GM18511 (cell line): ENCODE results near the gene GBP5.

Experiments
- ATAC-seq: cut with Tn5 transposase; IDR thresholded peaks from one replicate; pipeline ENCODE4 v1.9.1; 2021; ENCODE audit warnings: mild to moderate bottlenecking, moderate library complexity; ENCODE audit not compliant: unreplicated experiment

GBP5 gene, protein sequence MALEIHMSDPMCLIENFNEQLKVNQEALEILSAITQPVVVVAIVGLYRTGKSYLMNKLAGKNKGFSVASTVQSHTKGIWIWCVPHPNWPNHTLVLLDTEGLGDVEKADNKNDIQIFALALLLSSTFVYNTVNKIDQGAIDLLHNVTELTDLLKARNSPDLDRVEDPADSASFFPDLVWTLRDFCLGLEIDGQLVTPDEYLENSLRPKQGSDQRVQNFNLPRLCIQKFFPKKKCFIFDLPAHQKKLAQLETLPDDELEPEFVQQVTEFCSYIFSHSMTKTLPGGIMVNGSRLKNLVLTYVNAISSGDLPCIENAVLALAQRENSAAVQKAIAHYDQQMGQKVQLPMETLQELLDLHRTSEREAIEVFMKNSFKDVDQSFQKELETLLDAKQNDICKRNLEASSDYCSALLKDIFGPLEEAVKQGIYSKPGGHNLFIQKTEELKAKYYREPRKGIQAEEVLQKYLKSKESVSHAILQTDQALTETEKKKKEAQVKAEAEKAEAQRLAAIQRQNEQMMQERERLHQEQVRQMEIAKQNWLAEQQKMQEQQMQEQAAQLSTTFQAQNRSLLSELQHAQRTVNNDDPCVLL

DNA sequence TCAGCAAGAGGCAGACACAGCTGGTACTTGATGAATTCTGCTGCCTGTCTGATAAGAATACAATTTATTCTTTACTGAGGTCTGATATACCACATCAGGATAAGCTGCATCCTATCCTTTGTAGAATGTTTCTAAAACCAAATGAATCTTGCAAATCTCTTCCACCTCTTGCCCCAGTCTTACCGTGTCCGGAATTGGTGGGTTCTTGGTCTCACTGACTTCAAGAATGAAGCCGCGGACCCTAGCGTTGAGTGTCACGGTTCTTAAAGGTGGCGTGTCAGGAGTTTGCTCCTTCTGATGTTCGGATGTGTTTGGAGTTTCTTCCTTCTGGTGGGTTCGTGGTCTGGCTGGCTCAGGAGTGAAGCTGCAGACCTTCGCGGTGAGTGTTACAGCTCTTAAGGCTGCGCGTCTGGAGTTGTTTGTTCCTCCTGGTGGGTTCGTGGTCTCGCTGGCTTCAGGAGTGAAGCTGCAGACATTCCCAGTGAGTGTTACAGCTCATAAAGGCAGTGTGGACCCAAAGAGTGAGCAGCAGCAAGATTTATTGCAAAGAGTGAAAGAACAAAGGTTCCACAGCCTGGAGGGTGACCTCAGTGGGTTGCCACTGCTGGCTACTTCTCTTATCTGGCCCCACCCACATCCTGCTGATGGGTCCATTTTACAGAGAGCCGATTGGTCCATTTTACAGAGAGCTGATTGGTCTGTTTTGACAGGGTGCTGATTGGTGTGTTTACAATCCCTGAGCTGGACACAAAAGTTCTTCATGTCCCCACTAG, at the start of gene GBP5:
GBP5 (minus strand) TSS at position 592 of the 773 bp plus-strand sequence. CDS start 3,305 bp downstream, outside the sequence.
- peak; percentile 89 for ATAC-seq

DNA sequence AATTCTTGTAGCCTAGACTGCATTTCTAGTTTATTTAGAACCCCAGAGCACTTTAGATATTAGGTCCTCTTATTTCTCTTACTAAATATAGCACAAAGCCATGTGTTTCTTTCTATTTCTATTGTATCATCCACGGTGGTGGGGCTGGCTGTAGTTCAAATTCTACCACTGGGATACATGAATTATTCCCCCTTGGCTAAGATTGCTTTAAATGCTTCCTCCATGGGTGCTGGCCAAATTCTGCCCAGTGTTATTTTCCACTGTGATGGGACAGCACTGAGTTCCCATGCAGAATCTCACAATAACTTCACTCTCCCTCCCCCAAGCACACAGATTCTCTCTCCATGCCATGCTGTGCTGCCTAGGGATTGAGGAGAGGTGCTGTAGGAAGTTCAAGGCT, 49.7 kb upstream of the GBP5 start:
- ATAC-seq, result no peak

DNA sequence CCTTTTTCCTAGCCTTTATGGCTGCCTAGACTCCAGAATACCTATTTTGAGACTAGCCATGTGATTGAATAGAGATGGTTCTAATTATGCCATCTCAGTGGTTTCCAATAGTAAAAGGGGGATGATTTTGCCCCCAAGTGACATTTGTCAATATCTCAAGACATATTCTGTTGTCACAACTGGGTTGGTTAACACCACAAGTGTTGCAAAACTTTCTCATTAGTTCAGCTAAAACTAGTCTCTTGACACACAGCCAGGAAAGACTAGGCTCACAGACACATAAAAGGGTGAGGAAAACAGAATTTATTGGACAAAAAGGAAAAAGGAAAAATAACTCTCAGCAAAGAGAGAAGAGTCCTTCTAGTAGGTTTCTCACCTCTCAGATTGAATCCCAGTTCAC, 39.9 kb upstream of the GBP5 start:
- no peak for ATAC-seq

DNA sequence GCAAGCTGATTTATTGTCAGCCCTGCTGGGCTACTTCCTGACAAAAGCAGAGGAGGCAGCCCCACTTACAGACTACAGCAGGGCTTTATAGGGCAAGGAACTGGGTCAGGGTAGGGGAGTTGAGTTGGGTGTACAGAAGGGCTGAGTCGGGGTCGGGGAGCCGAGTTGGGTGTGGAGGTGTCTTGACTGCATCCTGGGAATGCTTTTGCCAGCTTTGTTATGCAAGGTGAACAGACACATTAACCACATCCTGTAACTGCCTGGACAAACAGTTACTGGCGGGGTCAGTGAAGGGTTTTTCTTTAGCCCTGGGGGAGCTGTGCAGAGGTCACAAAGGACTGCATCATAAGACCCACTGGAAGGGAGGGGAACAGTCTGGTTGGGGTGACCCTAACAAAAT, 39.1 kb upstream of the GBP5 start:
- no peak for ATAC-seq

DNA sequence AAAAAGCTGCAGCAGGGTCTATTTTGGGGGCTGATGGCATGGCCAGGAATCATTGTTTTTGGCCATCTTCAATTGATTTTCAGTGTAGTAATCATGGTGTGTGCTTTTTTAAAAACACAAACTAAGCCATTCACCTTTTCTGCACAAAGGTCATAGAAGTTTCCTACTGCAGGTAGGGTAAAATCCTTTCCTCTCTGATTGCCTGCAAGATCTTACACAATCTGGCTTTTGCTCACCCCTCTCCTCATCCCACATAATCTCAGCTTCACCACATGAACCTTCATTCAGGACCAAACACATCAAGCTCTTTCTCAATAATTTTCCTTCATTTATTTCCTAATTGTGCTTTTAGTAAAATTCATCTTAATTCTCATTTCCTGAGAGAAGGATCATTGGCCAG, 38.3 kb upstream of the GBP5 start:
- peak; percentile 21 for ATAC-seq

DNA sequence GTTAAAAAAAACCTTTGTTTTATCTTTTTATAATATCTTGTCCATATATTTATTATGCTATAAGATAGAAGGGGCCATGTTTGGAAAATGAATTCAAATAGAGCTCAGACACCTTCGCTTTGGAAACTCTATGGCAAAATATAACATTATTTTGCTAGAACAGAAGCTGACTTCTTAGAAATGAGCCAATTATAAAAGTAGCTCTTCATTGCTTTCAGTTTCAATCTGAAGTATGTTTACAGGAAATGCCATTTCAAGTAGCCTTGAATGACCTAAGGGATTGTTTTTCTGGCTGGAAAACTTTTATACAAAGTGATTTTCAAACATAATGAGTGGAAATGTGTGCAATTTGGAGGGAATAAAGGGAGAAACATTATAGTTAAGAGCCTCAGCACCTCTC, 37.8 kb upstream of the GBP5 start:
- peak; percentile 93 for ATAC-seq

DNA sequence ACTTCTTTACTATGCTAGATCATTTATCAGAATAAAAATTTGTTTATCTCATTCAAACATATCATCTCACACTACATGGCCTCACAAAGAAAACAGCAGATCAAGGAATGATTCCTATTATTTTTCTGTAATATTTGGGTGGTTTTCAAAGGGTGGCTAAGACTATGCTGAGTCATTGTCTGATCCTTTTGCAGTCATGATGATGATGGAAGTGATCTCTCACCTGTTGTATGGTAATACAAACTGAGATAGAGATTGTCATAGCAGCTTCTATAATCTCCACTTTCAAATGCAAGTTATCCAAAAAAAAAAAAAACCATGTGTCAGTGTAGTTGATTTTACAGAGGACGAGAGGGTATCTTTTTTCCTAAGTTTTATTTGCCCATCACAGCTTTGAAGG, 37.2 kb upstream of the GBP5 start:
- no peak for ATAC-seq

DNA sequence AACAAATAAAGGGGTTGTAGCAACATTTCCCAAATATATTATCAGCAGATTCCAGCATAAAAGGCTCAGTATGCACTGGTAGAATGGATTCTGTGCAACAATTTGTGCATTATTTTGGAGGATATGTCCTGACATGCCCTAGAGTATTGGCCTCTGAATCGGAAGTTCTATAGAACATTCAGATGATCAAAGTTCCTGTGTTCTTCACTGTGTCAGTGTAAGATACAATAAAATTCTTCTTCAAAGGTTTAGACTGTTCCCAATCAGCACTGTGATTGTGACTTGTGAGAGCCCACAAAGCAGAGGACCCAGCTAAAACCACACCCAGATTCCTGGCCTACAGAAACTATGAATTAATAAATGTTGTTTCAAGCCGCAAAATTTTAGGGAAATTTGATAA, 33.6 kb upstream of the GBP5 start:
- ATAC-seq, result no peak

DNA sequence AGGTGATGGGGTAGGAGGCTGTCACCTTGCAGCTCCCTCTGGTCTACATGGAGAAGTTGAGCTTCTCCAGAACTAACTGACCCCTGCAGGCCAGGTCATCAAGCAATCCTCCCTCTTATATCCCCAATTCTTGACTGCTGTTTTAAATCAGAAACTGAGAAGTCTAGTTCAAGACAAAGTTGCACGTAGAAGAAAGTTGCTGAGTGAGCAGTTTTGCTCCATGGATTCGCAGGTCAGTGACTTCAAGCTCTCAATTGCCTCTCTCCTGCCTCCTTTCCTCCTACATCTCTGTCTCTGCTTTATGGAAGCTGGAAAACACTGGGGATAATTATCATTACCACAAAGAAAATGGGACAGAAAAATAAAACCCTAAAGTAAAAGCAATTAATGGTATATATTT, 32.8 kb upstream of the GBP5 start:
- ATAC-seq, result no peak

DNA sequence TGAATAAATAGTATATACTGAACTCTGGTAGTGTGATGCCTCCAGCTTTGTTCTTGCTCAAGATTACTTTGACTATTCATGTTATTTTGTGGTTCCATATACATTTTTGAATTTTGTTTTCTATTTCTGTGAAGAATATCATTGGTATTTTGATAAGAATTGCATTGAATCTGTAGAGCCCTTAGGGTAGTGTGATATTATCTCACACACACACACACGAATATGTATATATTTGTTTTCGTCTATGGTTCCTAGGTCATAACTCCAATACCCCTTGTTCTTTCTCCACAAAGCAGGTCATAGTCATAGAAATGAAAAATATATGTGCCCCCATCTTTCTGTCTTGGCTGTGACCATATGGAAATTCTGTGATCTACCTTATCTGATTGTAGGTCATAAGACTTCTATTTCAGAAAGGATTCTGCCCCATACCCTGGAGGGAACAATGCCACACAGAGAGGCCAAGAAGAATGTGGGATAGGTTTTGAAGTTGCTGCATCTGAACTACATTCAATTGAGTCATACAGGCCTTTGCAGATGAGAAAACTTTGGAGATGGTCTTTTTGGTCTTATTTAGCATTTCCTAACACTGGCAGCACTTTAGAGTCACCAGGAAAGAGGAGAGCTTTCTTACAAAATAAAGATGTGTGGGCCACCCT, 32.0 kb upstream of the GBP5 start:
- ATAC-seq, result no peak

DNA sequence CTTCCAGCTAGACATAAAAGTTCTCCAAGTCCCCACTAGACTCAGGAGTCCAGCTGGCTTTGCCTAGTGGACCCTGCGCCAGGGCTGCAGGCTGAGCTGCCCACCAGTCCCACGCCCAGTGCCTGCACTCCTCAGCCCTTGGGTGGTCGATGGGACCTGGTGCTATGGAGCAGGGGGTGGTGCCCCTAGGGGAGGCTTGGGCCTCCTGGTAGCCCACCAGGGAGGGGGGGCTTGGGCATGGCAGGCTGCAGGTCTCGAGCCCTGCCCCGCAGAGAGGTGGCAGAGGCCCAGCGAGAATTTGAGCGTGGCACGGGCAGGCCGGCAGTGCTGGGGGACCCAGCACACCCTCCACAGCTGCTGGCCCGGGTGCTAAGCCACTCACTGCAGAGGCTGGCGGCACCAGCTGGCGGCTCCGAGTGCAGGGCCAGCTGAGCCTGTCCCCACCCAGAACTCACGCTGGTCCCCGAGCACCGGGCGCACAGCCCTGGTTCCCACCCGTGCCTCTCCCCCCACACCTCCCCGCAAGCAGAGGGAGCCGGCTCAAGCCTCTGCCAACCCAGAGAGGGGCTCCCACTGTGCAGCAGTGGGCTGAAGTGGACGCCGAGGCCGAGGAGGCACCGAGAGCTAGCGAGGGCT, 30.2 kb upstream of the GBP5 start:
- ATAC-seq, result no peak

DNA sequence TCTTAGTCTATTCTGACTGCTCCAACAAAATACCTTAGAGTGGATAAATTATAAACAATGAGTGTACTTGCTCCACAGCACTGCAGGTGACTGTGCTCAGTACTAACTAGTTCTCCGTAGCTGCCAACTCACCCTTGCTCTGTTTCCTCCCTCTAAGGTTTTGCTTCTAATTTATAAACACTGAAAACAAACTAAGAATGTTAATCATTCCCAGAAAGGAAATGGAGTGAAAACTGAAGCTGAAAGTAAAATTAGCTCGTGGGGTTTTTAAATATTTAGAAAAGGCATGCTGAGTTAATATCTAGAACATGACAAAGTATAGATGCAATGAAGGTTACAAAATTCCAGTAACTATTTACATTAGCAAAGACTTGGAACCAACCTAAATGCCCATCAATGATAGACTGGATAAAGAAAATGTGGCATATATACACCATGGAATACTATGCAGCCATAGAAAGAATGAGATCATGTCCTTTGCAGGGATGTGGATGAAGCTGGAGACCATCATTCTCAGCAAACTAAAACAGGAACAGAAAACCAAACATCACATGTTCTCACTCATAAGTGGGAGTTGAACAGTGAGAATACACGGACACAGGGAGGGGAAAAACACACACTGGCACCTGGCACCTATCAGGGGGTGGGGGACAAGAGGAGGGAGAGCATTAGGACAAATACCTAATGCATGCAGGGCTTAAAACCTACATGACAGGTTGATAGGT, 27.2 kb upstream of the GBP5 start:
- ATAC-seq, result peak; percentile 95

DNA sequence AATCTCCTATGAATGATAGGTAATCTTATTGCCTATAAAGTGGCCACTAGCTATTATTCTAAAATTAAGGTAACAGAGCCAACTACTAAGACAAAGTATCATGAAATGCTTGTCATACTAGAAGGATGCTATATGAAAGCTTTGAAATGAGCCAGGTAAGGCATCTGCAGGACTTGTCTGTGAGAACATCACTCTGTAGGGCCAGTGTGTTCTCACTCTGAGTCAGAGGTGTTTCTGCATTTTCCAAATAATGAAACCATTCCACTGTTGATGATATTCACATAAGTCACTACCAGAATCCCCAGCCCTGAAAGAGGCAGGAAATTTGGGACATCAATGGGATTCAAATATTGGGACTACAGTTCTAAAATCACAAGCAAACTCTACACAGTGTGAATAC, 25.8 kb upstream of the GBP5 start:
- peak; percentile 44 for ATAC-seq

DNA sequence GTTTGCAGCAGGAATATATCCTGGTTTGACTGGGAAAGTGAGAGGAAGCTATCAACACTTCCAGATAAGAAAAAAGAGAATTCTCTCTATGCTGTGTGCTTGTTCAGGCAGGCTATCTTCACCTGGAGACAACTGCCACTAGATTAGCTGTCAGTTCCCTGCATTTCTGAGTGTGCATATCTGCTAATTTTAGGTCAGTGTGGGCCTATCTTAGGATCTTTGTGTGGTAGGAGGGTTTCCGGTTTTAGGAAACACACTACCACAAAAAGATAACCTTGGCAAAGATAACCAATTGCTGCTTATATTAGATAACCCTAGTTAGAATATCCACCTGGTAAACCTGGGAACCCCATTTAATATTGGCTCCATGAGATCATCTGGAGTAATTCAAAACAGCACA, 22.5 kb upstream of the GBP5 start:
- ATAC-seq, result no peak

DNA sequence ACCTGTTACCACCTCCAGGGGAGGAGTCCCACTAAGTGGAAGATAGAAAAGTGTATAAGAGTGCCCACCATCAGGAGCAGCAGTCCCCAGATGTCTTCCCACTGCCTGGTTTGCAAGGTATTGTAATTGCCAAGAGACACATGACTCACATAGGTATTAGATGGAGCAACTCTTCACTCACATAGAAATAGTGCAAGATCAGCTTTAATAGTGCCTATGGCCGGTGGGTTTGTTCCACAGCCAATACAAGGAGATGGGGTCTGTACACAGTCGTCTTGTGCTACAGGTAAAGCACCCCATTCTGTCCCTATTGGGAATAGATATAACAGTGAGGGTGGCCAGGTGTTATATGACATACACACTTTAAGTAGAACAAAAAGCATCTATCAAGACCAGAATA, 18.6 kb upstream of the GBP5 start:
- no peak for ATAC-seq

DNA sequence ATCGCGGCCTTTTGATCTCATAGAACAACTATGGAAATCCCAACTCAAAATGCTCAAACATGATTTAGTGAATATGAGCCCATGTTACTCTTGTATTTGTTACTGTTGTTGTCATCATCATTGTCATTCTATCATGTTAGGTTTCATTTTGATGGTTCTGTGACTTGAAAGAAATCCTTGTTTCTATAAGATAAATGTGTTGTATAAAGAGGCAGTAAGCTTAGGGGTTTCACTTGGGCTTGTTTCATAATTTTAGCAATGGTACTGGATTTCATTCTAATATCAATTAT, 15.3 kb upstream of the GBP5 start:
- no peak for ATAC-seq

DNA sequence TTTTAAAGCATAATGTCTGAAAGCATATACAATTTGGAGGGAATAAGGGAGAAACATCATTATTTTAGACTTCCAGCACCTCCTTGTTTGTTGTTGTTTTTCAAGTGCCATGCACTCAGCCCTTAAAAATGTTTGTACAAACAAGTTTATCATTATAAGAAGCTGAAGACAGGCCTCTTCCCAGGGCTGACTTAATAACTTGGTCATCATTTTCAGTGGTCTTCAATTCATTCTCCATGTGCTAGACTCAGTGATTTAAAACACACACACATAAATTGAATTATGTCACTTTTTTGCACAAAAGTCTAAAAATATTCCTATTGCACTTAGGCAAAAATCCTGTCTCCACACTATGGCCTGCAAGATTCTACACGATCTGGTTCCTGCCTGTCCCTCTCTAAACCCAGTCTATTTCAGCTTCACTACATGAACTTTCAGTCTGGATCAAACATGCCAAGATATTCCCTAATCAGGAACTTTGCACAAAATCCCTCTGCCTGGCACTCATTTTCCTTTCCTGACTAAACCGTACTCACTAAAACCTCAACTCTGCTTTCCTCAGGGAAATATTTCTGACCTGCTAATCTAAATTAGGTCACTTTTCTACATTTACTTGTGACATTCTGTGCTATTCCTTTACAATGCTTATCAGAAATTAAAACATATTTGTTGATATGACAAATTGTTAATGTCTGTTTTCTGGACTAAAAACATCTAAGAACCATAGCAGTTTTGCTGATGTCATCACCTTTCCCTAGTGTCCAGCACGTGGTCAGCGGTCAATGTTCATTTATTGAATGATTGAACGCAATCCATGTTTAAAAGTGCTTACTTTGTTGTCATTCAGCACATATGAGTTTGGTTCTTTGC, 14.8 kb upstream of the GBP5 start:
- peak; percentile 41 for ATAC-seq

DNA sequence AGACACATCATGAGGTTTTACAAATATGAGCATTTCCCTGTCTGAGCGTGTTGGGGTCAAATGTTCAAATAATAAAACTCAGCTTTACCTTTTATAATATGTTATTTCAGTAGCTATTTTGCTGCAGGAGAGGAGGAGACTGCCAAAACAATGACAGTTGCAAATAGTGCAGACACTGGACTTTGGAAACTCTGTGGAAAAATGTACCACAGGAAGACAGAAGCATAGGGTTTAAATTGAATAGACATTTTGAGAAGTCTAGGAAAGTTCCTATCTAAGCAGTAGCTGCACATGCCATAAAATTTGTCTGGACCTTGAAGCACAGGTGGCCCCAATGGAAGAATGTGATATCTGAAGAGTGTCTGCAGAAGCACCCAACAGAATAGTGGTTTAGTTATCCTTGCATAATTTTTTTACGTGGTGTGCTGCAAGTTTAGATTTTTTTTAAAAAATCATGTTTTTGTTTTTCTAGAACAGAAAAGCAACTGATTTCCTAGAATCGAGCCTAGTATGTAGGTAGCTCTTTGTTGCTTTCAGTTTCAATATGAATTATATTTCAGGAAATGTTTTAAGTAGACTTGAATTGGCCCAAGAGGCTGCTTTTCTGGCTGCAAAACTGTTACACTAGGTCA, 14.0 kb upstream of the GBP5 start:
- peak; percentile 98 for ATAC-seq

DNA sequence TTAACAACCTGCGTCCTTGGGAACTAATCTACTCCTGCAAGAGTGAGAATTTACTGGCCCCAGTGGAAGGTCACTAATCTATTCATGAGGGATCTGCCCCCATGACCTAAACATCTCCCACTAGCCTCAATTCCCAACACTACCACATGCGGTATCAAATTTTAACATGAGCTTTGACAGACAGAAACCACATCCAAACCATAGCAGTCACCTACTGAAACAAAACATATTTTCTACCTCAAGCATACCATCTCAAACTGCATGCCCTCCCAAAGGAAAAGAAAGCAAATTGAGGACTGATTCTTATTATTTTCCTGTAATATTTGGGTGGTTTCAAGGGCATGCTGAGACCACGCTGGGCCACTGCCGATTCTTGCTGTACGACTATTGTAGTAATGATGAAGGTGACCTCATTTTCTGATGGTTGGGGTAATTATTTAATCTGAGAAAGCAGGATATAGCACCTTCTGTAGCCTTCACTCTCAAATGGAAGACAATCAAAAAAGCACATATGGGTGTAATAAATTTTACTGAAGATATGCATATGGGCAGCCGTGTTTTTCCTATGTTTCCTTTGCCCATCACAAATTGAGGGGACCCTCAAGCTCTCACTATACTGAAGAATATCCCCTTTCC, 13.2 kb upstream of the GBP5 start:
- no peak for ATAC-seq
